ELF-1 (cell line): Measurements from ENCODE around the gene ZSCAN10.
"Not testable (repeated sequence)": the region's sequence is repeated elsewhere in the genome, so short reads cannot be mapped to it uniquely, and the experiment has no call there.

Experiments used
- DNase-seq: peaks from one replicate; pipeline ENCODE4 v3.0.0-alpha.2; 2016; ENCODE audit warnings: low read depth, low spot score

Gene ZSCAN10

GRCh38 chr16:3085868-3086595 is 13.1 kb downstream of the ZSCAN10 start:
- no peak for DNase-seq

DNA sequence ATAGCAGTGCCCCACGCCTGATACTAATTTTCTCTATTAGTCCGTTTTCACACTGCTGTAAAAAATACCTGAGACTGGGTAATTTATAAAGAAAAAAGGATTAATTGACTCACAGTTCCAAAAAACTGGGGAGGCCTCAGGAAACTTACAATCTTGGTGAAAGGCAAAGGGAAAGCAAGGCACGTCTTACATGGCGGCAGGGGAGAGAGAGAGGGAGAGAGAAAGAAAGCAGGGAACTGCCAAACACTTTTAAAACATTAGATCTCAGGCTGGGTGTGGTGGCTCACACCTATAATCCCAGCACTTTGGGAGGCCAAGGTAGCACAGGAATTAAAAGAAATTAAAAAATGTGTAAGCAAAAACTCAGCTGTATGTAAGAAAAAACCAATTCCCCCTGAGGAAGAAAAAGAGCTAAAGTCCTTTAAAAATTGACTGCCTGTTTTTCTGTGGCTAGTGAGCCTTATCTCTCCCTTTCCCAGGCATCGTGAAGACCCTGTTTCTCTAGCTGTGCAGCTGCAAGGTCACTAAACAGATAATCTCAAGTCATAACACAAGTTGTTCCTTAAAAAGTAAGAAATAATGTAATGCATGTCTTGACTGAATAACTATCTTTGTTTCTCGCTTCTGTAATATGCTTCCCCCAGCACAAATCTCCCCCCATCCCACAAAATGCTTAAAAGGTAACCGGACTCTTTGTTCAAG is 14.0 kb downstream of the ZSCAN10 start:
- no peak for DNase-seq

- no peak for DNase-seq
Observed at GRCh38 chr16:3084491-3084890, 14.6 kb downstream of the ZSCAN10 start.

DNA sequence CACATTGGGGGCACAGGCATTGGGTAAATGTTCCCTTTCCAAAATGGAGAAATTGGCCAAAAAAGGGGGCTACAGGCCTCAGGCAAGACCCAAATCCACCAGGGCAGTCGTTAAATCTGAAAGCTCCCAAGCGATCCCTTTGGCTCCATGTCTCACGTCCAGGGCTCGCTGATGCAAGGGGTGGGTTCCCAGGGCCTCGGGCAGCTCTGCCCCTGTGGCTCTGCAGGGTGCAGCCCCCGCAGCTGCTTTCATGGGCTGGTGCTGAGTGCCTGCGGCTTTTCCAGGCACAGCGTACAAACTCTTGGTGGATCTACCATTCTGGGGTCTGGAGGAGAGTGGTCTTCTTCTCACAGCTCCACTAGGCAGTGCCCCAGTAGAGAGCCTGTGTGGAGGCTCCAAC is 15.7 kb downstream of the ZSCAN10 start:
- DNase-seq = not testable (repeated sequence)

GRCh38 chr16:3081957-3082356 is 17.1 kb downstream of the ZSCAN10 start:
- DNase-seq = not testable (repeated sequence)

- no peak for DNase-seq
Observed at GRCh38 chr16:3080024-3080423, 19.1 kb downstream of the ZSCAN10 start.

GRCh38 chr16:3076577-3076976 is 22.5 kb downstream of the ZSCAN10 start:
- DNase-seq = no peak

DNA sequence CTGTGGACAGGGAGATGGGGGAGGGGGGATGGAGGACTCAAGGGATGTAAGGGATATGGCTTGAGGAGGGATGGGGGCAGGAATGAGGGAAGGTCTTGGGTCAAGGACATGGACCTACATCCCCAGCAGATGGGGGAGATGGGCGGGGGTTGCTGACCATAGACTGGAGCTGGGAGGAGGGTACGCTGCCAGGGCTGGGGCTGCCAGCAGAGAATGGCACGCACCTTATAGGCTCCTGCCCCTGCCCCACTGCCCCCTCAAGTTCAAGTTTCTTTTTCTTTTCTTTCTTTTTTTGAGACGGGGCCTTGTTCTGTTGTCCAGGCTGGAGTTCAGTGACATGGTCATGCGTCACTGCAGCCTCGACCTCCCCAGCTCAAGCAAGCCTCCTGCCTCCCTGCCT is 23.1 kb downstream of the ZSCAN10 start:
- not testable (repeated sequence) for DNase-seq

DNA sequence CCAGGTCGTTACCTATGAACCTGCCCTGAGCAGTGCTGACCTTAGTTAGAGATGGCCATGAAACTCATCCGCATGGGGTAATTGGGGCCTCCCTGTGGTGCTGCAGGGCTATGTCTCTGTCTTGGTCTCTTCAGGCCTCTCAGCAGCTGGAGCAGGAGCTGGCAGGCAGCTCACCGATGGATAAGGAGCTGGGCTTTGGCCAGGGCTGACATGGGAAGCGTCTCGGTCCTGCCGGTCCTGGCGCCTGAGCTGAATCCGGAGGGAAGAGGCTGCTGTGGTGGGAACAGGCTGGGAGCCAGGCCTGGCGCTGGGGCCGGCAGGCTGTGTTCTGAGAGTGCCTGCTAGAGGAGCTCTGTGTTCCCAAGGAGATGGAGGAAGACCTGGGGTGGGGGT is 23.6 kb downstream of the ZSCAN10 start:
- DNase-seq = peak; percentile 27

DNA sequence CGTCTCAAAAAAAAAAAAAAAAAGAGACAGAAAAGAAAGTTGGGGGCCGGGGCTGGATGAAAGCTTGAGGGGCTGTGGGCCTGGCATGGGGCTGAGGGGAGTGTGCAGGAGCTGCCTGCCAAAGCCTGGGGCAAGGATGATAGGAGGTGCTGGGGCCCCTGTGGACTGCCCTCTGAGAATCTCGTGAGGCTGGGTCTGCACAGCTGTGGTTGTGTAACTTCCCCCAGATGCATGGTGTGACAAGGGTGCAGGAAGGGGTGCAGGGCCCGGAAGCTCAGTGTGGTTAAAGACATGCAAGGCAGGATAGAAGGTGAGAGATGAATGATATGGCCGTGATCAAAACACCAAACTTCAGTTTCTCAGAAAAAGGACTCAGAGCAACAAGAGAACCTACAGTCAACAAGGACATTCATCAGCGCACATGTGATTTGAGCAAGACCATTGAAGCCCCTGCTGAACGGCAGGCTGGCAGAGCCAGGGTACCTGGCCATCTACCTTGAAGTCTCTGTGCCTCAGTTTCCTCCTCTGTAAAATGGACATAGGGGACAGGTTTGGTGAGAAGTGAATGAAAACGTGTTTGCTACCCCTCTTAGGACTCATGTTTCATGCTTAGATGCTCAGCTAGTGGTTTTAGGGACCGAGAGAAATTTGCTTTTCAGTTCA is 24.1 kb downstream of the ZSCAN10 start:
- DNase-seq = no peak

GRCh38 chr16:3073448-3073847 is 25.6 kb downstream of the ZSCAN10 start:
- DNase-seq = no peak

DNA sequence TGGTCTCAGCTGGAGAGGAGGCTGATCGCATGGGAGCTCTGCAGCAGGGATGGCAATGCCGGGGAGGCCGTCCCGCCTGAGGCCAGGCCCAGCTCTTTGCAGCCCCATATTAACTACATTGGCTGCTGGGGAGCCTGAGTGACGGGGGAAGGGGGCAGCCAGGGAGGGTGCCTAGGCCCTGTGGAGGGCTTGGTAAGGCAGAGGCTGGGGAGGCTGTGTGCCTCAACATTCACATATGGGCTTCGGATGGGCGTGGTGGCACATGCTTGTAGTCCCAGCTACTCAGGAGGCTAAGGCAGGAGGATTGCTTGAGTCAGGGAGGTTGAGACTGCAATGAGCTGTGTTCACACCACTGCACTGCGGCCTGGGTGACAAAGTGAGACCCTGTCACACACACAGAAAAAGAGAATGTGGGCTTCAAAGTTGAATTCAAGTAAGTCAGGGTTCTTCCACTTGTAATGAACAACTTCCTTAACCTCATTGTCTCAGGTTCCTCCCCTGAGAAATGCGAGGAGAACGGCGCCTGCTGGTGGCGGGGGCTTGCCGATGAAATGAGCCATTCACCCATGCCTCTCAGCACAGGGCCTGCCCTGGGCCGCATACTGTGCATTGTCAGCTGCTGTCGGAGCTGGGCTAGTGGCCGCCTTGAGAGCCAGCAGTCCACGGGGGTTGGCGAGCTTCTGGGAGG is 26.4 kb downstream of the ZSCAN10 start:
- DNase-seq = not testable (repeated sequence)

DNA sequence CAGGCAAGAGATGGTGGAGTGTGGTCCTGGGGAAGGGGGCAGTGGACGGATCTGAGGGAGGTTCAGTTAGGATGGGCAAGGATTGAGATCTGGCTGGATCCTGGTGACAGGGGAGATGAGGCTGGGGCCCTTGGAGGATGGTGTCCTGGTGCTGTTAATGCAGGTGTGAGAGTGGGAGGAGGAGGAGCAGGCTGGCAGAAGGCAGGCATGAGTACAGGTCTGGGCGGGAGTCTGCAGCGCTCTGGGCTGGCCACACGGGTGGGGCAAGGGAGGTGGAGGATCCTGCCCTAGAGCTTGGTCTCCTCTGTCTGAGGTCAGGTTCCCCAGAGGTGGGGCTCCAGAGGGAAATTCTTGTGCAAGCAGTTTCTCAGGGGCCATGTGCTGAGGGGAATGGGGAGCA is 26.9 kb downstream of the ZSCAN10 start:
- DNase-seq = not testable (repeated sequence)

DNA sequence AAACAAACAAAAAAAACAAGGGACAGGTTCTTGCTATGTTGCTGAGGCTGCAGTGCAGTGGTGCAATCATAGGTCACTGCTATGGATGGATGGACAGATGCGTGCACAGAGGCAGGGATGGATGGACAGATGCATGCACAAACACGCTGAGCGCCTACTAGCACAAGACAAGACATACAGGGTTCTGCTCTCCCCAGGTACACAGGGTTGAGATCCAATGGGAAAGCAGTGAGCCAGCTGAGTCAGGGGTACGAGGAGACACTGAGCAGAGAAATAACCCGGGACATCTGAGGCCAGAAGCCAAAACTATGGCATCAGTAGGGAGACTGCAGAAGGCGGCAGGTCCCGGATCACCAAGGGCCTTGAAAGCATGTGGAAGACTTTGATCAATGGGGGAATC is 27.4 kb downstream of the ZSCAN10 start:
- DNase-seq = no peak

DNA sequence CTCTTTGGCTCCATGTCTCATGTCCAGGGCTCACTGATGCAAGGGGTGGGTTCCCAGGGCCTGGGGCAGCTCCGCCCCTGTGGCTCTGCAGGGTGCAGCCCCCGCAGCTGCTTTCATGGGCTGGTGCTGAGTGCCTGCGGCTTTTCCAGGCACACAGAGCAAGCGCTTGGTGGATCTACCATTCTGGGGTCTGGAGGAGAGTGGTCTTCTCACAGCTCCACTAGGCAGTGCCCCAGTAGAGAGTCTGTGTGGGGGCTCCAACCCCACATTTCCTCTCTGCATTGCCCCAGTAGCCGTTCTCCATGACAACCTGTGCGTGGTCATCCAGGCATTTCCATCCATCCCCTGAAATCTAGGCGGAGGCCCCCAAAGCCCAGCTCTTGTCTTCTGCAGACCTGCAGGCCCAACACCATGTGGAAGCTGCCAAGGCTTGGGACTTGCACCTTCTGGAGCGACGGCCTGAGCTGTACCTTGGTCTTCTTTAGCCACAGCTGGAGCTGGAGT is 28.4 kb downstream of the ZSCAN10 start:
- peak; percentile 64 for DNase-seq

DNA sequence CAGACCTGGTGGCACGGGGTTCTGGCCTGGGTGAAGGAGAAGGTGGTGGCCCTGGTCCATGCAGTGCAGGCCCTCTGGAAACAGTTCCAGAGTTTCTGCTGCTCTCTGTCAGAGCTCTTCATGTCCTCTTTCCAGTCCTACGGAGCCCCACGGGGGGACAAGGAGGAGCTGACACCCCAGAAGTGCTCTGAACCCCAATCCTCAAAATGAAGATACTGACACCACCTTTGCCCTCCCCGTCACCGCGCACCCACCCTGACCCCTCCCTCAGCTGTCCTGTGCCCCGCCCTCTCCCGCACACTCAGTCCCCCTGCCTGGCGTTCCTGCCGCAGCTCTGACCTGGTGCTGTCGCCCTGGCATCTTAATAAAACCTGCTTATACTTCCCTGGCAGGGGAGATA is 29.9 kb downstream of the ZSCAN10 start:
- DNase-seq = not testable (repeated sequence)

- no peak for DNase-seq
Observed at GRCh38 chr16:3068487-3068886, 30.6 kb downstream of the ZSCAN10 start.

- DNase-seq = no peak
Observed at GRCh38 chr16:3066440-3066748, 32.7 kb downstream of the ZSCAN10 start.

GRCh38 chr16:3065742-3066439 is 33.2 kb downstream of the ZSCAN10 start:
- peak; percentile 27 for DNase-seq

DNA sequence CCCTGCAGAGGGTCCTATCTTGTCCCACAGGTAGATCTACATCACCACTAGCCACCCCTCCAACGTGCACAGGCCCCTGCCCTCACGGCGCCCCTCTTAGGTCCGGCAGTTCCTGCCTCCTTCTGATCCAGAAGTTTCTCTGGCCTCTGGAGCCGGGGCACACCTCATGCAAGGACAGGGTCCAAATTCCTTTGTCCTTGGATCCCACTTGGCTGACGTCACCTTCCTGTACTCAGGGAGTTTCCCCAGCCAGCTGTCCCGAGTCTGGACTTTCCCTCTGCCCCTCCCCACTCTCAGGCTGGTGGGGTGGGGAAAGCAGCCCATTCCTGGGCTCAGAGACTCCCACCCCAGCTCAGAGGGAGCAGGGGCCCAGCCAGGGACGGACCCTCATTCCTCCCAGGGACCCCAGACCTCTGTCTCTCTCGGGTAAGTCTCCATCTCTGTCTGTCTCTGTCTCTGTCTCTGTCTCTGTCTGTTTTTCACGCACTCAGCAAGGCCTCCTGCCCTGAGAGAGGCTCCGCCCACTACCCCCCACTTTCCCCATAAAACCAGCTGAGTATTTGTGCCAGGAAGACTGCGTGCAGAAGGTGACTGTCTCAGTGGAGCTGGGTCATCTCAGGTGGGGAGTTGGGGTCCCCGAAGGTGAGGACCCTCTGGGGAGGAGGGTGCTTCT is 33.9 kb downstream of the ZSCAN10 start, which contains the start of gene IL32:
Gene IL32 (plus strand): TSS at position 572 of the 673 bp plus-strand sequence. CDS start 172 bp downstream, outside the sequence.
- peak; percentile 67 for DNase-seq
